AG09319 (cell line): ENCODE measurements around the gene IL20RB.

Experiments used
- DNase-seq: peaks from one replicate; pipeline ENCODE4 v3.0.0-alpha.2; 2010; ENCODE audit warnings: low read depth; ENCODE audit errors: extremely low read depth
- TF ChIP-seq, protein P1 (sequence below): IDR thresholded peaks from 2 replicates; pipeline ENCODE4 v1.5.1; 2011; ENCODE audit warnings: low read depth, mild to moderate bottlenecking, inconsistent platforms, low read length, moderate library complexity

The IL20RB gene

DNA sequence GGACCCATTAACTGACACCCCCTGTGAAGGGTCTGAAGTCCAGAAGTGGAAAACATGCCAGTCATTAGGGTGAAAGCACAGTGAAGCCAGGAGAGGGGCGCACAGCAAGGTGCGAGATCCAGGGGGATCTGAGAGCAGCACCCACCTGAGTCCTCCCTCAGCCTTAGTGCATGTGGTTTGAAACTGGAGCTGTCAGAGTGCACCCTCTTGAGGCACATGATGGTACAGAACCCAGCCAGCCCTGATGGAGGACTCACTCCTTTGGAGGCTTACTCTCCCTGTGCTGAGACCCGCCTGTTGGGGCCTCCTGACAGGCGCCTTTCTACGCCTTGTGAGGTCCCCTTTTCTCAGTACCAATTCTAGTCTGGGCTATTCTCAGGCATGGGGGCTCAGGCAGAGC is 77.8 kb downstream of the IL20RB start:
- TF ChIP-seq, protein P1, sequence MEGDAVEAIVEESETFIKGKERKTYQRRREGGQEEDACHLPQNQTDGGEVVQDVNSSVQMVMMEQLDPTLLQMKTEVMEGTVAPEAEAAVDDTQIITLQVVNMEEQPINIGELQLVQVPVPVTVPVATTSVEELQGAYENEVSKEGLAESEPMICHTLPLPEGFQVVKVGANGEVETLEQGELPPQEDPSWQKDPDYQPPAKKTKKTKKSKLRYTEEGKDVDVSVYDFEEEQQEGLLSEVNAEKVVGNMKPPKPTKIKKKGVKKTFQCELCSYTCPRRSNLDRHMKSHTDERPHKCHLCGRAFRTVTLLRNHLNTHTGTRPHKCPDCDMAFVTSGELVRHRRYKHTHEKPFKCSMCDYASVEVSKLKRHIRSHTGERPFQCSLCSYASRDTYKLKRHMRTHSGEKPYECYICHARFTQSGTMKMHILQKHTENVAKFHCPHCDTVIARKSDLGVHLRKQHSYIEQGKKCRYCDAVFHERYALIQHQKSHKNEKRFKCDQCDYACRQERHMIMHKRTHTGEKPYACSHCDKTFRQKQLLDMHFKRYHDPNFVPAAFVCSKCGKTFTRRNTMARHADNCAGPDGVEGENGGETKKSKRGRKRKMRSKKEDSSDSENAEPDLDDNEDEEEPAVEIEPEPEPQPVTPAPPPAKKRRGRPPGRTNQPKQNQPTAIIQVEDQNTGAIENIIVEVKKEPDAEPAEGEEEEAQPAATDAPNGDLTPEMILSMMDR, result peak; percentile 19
- DNase-seq, result no peak

DNA sequence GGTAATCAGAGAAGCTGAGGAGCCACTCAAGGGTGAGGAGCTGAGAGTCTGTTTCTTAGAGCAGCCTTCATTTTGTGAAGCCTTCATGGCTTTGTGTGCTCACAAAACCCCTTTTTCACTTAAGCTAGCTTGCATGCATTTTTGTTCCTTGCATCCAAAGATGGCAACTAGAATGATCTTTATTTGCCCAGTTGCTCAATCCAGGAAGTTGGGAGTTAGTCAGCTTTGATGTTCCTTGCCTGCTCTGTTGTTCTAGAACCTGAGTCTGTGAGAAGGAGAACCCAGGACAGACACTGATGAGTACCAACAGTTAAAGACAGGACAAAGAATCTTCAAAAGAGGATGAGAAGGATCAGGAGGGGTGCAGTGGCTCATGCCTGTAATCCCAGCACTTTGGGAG is 81.8 kb downstream of the IL20RB start:
- TF ChIP-seq, protein P1, result no peak
- DNase-seq, result no peak

DNA sequence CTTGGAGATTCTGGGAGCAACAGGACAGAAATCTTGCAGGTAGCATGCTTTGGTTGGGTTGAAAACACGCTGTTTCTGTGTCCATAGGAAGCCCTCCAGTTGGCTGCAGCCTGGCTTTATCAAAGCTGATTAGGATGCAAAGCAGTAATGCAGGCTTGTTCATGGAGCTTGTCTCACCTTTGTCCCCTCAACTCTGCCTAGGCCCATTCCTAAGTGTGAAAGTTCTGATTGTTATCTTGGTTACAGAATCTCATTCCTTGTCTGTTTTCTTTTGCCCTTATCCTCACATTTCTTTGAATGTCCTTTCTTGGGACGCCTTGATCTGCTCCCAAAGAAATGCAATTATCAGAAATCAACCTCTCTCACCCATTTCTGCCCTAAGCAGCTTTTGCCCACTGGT is 83.5 kb downstream of the IL20RB start:
- TF ChIP-seq, protein P1, result no peak
- no peak for DNase-seq

DNA sequence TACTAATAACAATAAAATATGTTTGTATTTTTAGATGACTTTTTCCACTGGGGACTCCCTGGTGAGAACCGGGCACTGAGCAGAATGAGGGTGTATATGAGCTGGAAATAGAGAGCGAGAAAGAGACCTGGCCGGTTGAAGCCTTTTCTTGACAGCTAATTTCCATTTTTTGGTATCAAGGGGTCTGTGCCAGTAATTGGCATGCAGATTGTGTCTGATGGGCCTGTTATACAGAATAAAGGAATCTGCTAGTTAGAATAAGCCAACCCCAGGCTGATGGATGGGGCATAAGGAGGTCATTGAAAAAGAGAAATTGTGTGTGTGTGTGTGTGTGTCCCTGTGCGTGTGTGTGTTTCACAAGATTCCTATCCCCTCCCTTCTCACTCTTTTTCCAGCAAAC is 83.9 kb downstream of the IL20RB start:
- TF ChIP-seq, protein P1, result no peak
- no peak for DNase-seq

DNA sequence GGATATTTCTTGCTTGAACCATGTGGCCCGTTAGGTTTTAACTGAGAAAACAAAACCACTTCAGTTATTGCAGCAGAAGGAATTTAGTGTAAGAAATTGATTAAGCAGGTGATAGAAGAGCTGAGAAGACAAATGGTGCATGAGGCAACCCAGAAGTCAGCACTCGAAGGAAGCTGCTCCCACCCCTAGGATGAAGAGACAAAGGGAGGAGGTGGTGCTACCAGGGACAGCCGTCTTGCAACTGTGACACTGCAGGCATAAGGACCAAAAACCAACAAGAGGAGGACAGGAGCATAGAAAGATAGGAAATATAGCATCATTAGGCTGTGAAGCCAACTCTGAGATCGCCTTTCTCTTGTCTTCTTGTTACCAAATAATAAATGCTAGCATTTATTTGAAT is 89.0 kb downstream of the IL20RB start:
- TF ChIP-seq, protein P1, result no peak

DNA sequence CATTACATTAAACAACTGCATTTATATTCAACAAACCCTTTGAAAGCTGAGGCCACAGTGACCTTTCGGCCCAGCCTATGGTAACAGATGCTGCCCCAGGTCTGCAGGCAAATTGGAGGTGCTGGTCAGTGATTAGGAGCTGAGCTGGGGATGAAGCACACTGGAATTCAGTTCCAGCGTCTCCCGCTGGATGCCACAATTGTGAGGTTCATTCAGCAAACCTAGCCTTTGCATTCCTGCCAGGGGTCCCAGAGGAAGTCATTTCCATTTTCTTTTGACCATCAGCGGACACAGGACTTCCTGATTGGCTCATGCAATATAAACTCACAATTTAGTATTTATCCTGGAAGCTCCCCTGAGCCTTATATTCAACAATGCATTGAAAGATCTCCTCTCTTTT is 89.5 kb downstream of the IL20RB start:
- no peak for DNase-seq
- TF ChIP-seq, protein P1, result no peak

More for the DNA sequence above, 89.0 kb downstream of the IL20RB start:
- DNase-seq, result no peak

DNA sequence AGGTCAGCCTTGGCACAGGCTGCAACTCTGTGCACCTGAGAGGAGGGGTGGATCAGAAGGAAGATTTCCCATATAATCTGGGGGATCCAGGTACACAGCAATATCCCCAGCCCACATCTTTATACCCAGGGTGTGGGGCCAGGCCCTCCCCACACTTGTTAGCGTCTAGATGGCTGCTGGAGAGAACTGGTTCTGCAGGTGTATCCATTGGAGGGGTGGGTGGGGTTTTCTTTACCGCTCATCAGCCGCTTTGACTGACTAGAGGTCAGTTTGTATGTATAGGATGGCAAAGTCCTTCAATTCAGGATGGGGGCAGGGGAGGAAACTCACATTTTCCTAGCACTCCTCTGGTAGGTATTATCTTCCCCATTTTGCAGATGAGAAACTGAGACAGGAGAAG is 92.5 kb downstream of the IL20RB start:
- DNase-seq, result no peak
- TF ChIP-seq, protein P1, result no peak
